ENCODE measurements around the gene TBC1D22A. TPM values are rescaled to one million over a fixed set of nuclear protein-coding genes. Genes with fewer than 3 reads are reported as not detected.

Gene TBC1D22A
- polyA plus RNA-seq, 1 donor from 2014 or later: 9.3 TPM

- no peak overlapping the region for H3K27ac ChIP-seq (ENCODE audit: low read length)
- no peaks in the 10 kb centered on the region for H3F3A ChIP-seq (ENCODE audit: insufficient read depth, low read length, poor library complexity, severe bottlenecking)
- no peaks in the 10 kb centered on the region for H3K79me2 ChIP-seq (replicated peaks; ENCODE audit: insufficient read depth, low read length)
- H3K4me3 ChIP-seq (ENCODE audit: low read length): no peak overlapping the region
- no peaks in the 10 kb centered on the region for H3K9me3 ChIP-seq (ENCODE audit: low read length)
- H3K9ac ChIP-seq (ENCODE audit: low read length): no peak overlapping the region
- H4K20me1 ChIP-seq (ENCODE audit: insufficient read depth): no peaks in the 10 kb centered on the region
- no peaks in the 10 kb centered on the region for H3K36me3 ChIP-seq (ENCODE audit: insufficient read depth, low read length)
- no peak for TF ChIP-seq EP300 (conservative IDR thresholded peaks at IDR 0.05; ENCODE audit: poor library complexity, severe bottlenecking)
- no peak for TF ChIP-seq POLR2AphosphoS5 (IDR thresholded peaks at IDR 0.05)
- no peak for TF ChIP-seq TAF1 (IDR thresholded peaks at IDR 0.05; ENCODE audit: low read depth)
- no peak for TF ChIP-seq MXI1 (conservative IDR thresholded peaks at IDR 0.05; ENCODE audit: poor library complexity, severe bottlenecking)
- TF ChIP-seq SMC3 (conservative IDR thresholded peaks at IDR 0.05; ENCODE audit: poor library complexity): no peak
- no peaks in the 10 kb centered on the region for H3K9me2 ChIP-seq (ENCODE audit: insufficient read depth, low read length)
- H3K4me2 ChIP-seq (ENCODE audit: low read length): no peak overlapping the region
- no peak overlapping the region for H2AFZ ChIP-seq (ENCODE audit: low read depth, low read length)
- no peaks in the 10 kb centered on the region for H3K27me3 ChIP-seq (ENCODE audit: insufficient read depth, low read depth, low read length)
Measured at GRCh38 chr22:47208630-47209029, 446.2 kb downstream of the TBC1D22A start.

GRCh38 chr22:47209040-47209514 is 446.6 kb downstream of the TBC1D22A start:
- no peaks in the 10 kb centered on the region for H3K9me3 ChIP-seq (ENCODE audit: low read length)
- TF ChIP-seq EP300 (conservative IDR thresholded peaks at IDR 0.05; ENCODE audit: poor library complexity, severe bottlenecking): no peak
- TF ChIP-seq TAF1 (IDR thresholded peaks at IDR 0.05; ENCODE audit: low read depth): no peak
- no peak for TF ChIP-seq POLR2AphosphoS5 (IDR thresholded peaks at IDR 0.05)
- TF ChIP-seq RAD21 (conservative IDR thresholded peaks at IDR 0.05): no peak
- no peak for TF ChIP-seq EZH2 (IDR thresholded peaks at IDR 0.05; ENCODE audit: borderline replicate concordance, insufficient read depth, low read length, poor library complexity, severe bottlenecking)
- no peak for TF ChIP-seq SMC3 (conservative IDR thresholded peaks at IDR 0.05; ENCODE audit: poor library complexity)
- TF ChIP-seq MXI1 (conservative IDR thresholded peaks at IDR 0.05; ENCODE audit: poor library complexity, severe bottlenecking): no peak
- TF ChIP-seq REST (IDR thresholded peaks at IDR 0.05; ENCODE audit: borderline replicate concordance): no peak
- TF ChIP-seq CTCF (IDR thresholded peaks at IDR 0.05; ENCODE audit: poor library complexity, severe bottlenecking): no peak
- no peak overlapping the region for H3K27ac ChIP-seq (ENCODE audit: low read length)
- H4K20me1 ChIP-seq (ENCODE audit: insufficient read depth): no peaks in the 10 kb centered on the region
- no peaks in the 10 kb centered on the region for H3K79me2 ChIP-seq (replicated peaks; ENCODE audit: insufficient read depth, low read length)
- no peaks in the 10 kb centered on the region for H3F3A ChIP-seq (ENCODE audit: insufficient read depth, low read length, poor library complexity, severe bottlenecking)
- no peaks in the 10 kb centered on the region for H3K9me2 ChIP-seq (ENCODE audit: insufficient read depth, low read length)
- no peak overlapping the region for H3K9ac ChIP-seq (ENCODE audit: low read length)
- no peak overlapping the region for H2AFZ ChIP-seq (ENCODE audit: low read depth, low read length)
- H3K36me3 ChIP-seq (ENCODE audit: insufficient read depth, low read length): no peaks in the 10 kb centered on the region
- no peak overlapping the region for H3K4me2 ChIP-seq (ENCODE audit: low read length)
- no peaks in the 10 kb centered on the region for H3K27me3 ChIP-seq (ENCODE audit: insufficient read depth, low read depth, low read length)
- H3K4me3 ChIP-seq (ENCODE audit: low read length): no peak overlapping the region
